ENCODE measurements around the gene USP24. TPM values are rescaled to one million over a fixed set of nuclear protein-coding genes. Genes with fewer than 3 reads are reported as not detected.

USP24 gene
- polyA plus RNA-seq, 1 donor from 2014 or later = 29.5 TPM

DNA sequence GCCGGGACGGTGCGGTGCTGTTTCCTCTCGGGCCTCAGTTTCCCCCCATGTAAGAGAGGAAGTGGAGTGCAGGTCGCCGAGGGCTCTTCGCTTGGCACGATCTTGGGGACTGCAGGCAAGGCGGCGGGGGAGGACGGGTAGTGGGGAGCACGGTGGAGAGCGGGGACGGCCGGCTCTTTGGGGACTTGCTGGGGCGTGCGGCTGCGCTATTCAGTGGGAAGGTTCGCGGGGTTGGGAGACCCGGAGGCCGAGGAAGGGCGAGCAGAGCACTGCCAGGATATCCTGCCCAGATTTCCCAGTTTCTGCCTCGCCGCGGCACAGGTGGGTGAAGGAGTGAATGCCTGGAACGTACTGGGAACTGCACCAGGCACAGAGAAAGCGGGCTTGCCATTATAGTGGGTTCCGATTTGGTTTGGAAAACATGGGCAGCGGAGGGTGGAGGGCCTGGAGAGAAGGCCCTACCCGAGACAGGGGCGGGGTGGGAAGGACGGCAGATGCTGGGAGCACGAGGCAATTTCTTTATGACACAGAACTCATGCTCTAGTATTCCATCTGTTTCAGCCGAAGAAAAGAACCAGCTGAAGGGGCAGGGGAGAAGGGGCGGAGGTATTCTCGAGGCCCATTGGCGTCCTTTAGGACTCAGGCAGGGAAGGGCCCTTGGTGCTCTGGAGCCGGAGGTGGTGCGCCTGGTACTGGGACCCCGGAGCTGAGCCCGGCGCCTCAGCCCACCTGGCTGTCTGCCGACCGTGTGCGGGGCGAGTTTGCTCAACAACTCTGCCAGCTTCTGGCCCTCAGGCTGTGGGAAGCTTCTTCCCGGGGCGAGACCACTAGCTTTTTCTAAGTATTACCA, 174.9 kb downstream of the USP24 start:
- H3K4me2 ChIP-seq (ENCODE audit: low read length) = no peak overlapping the region
- H3K9ac ChIP-seq (ENCODE audit: low read length) = no peak overlapping the region
- no peaks in the 10 kb centered on the region for H3K79me2 ChIP-seq (replicated peaks; ENCODE audit: insufficient read depth, low read length)

More for the DNA sequence above, 174.9 kb downstream of the USP24 start:
- Histone ChIP-seq H3K9me3 (ENCODE audit: low read length) (no peaks in the 10 kb centered on the region), H3K36me3 (ENCODE audit: insufficient read depth, low read length) (no peaks in the 10 kb centered on the region), H3K9me2 (ENCODE audit: insufficient read depth, low read length) (no peaks in the 10 kb centered on the region), H3F3A (ENCODE audit: insufficient read depth, low read length, poor library complexity, severe bottlenecking) (no peaks in the 10 kb centered on the region), H3K27ac (ENCODE audit: low read length) (no peak overlapping the region), H2AFZ (ENCODE audit: low read depth, low read length) (no peak overlapping the region), H3K4me3 (ENCODE audit: low read length) (peak overlapping the region; percentile 65), H4K20me1 (ENCODE audit: insufficient read depth) (no peaks in the 10 kb centered on the region), H3K27me3 (ENCODE audit: insufficient read depth, low read depth, low read length) (peaks cover 49% of the 10 kb centered on the region)
- TF ChIP-seq REST (IDR thresholded peaks at IDR 0.05; ENCODE audit: borderline replicate concordance) (no peak), POLR2AphosphoS5 (IDR thresholded peaks at IDR 0.05) (no peak), EZH2 (IDR thresholded peaks at IDR 0.05; ENCODE audit: borderline replicate concordance, insufficient read depth, low read length, poor library complexity, severe bottlenecking) (peak; percentile 28), CTCF (IDR thresholded peaks at IDR 0.05; ENCODE audit: poor library complexity, severe bottlenecking) (no peak), RAD21 (conservative IDR thresholded peaks at IDR 0.05) (no peak), TAF1 (IDR thresholded peaks at IDR 0.05; ENCODE audit: low read depth) (no peak)

Measured in neural cell (in vitro differentiated cells).